ENCODE results near the gene TPCN2. TPM values are rescaled to one million over a fixed set of nuclear protein-coding genes. Genes with fewer than 3 reads are reported as not detected.

Gene TPCN2
- total and polyA plus RNA-seq, 2 of the 8 experiments (the other 6 are each of a cell fraction or from before 2014, with no cell fraction given) = 9.7 to 18.6 TPM

DNA sequence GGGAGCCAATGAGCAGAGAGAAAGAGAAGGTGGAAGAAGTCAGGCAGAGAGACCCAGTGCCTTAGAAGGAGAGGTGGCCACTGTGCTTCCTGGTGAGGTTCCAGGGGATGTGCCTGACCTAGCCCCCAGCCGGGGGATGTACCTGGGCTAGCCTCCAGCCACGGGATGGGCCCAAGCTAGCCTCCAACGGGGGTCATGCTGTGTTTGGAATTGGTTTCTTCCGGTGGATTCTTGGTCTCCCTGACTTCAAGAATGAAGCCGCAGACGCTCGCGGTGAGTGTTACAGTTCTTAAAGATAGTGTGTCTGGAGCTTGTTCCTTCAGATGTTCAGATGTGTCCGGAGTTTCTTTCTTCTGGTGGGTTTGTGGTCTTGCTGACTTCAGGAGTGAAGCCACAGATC is 100.1 kb downstream of the TPCN2 start:
- Histone ChIP-seq H4K8ac (ENCODE audit: extremely low read depth, insufficient read depth, low read length) (no peak overlapping the region; the same call in 1 of the 2 replicates), H3K4me2 (ENCODE audit: insufficient read depth in 1 of 2, low read depth in 2 of 2, low read length in 2 of 2) (no peak overlapping the region), H3K23me2 (ENCODE audit: low read depth, low read length) (no peaks in the 10 kb centered on the region), H3K4me1 (replicated peaks in 1 of 4; ENCODE audit: control insufficient read depth in 3 of 4, insufficient read depth in 4 of 4, low read length in 3 of 4) (peaks cover 0 to 10% (median 5%) of the 10 kb centered on the region in 4 experiments), H3K36me3 (ENCODE audit: control insufficient read depth in 2 of 4, insufficient read depth in 4 of 4, low read length in 3 of 4) (no peaks in the 10 kb centered on the region), H2BK120ac (replicated peaks; ENCODE audit: low read depth, low read length) (no peak overlapping the region), H3K27ac (ENCODE audit: low read depth, low read length) (no peak overlapping the region), H3K79me1 (ENCODE audit: low read depth, low read length) (no peaks in the 10 kb centered on the region), H4K91ac (replicated peaks; ENCODE audit: insufficient read length, low read length) (no peak overlapping the region), H2AK5ac (ENCODE audit: low read depth, low read length) (no peak overlapping the region), H3K23ac (ENCODE audit: insufficient read length) (no peak overlapping the region), H4K5ac (ENCODE audit: insufficient read length, low read depth, low read length) (no peak overlapping the region), H3K9me3 (ENCODE audit: insufficient read depth in 2 of 2, low read depth in 1 of 2, low read length in 1 of 2) (peaks cover 13 to 16% of the 10 kb centered on the region in 2 experiments; a peak in 3 of 4 replicates), H3K9ac (replicated peaks in 1 of 4; ENCODE audit: extremely low read depth in 1 of 4, low read depth in 3 of 4, low read length in 3 of 4) (no peak overlapping the region), H3K14ac (ENCODE audit: insufficient read length) (no peak overlapping the region), H3K4ac (replicated peaks; ENCODE audit: insufficient read length, low read depth, low read length) (no peak overlapping the region), H2BK15ac (ENCODE audit: low read length) (no peak overlapping the region), H3K79me2 (ENCODE audit: control insufficient read depth in 1 of 2, insufficient read depth in 2 of 2, low read length in 2 of 2) (no peaks in the 10 kb centered on the region), H3K4me3 (ENCODE audit: extremely low read depth in 1 of 4, insufficient read depth in 2 of 4, low read depth in 3 of 4, low read length in 4 of 4) (no peak overlapping the region), H3K27me3 (replicated peaks in 1 of 4; ENCODE audit: control insufficient read depth in 3 of 4, extremely low read depth in 1 of 4, insufficient read depth in 3 of 4, low read length in 3 of 4) (no peaks in the 10 kb centered on the region), H3K18ac (ENCODE audit: extremely low read depth, low read length) (no peak overlapping the region), H3K56ac (replicated peaks; ENCODE audit: insufficient read length, low read depth, low read length) (no peak overlapping the region), H4K20me1 (replicated peaks in 1 of 2; ENCODE audit: control insufficient read depth in 1 of 2, insufficient read depth in 2 of 2, low read length in 2 of 2) (no peaks in the 10 kb centered on the region), H2BK12ac (ENCODE audit: low read depth, low read length) (no peak overlapping the region), H2BK5ac (ENCODE audit: low read depth, low read length) (no peak overlapping the region), H2AFZ (ENCODE audit: low read length) (no peak overlapping the region), H2BK20ac (ENCODE audit: low read length) (no peak overlapping the region)
- DNase-seq (ENCODE audit: low read depth in 1 of 2, low spot score in 2 of 2) = no peak
- CTCF ChIA-PET (ENCODE audit: partially characterized antibody) = interaction anchor here (1.1 to 1.2 kb wide), 2 partner anchors 43 to 137 kb away, joined by 3 to 4 read pairs; no protein-coding TSS in a partner anchor
- POLR2A ChIA-PET (ENCODE audit: partially characterized antibody) = no interaction called here
- no peak for FAIRE-seq
- WGBS, 2 experiments (ENCODE audit: extremely low coverage in 1 of 2, insufficient coverage in 1 of 2, insufficient read length in 1 of 2, insufficient replicate concordance in 2 of 2, low coverage in 1 of 2, low lambda C conversion rate in 2 of 2, missing lambda C conversion rate in 1 of 2) = 94% methylated on average over 8 of the region's 9 CpGs; no CpG with 5 or more reads in 1 of the 2 experiments
- TF ChIP-seq FOSL1 (IDR thresholded peaks at IDR 0.05; ENCODE audit: insufficient read depth, low read depth, low read length) = no peak
- no peak for TF ChIP-seq CREB1 (IDR thresholded peaks at IDR 0.05)
- TF ChIP-seq TAF1 (IDR thresholded peaks at IDR 0.05; ENCODE audit: low read depth, low read length) = no peak
- no peak for TF ChIP-seq BRCA1 (IDR thresholded peaks at IDR 0.05; ENCODE audit: low read depth, low read length)
- TF ChIP-seq RXRA (IDR thresholded peaks at IDR 0.05; ENCODE audit: insufficient read depth, low read depth, low read length) = no peak
- no peak for TF ChIP-seq POU5F1 (IDR thresholded peaks at IDR 0.05; ENCODE audit: low read depth, low read length)
- no peak for TF ChIP-seq EZH2 (IDR thresholded peaks at IDR 0.05; ENCODE audit: low read depth, low read length, severe bottlenecking)
- no peak for TF ChIP-seq RFX5 (IDR thresholded peaks at IDR 0.05; ENCODE audit: borderline replicate concordance, low read depth, low read length)
- TF ChIP-seq TBP (IDR thresholded peaks at IDR 0.05; ENCODE audit: low read depth, low read length) = no peak
- no peak for TF ChIP-seq TEAD4 (IDR thresholded peaks at IDR 0.05; ENCODE audit: low read depth, low read length)
- no peak for TF ChIP-seq ASH2L (IDR thresholded peaks at IDR 0.05; ENCODE audit: low read length)
- TF ChIP-seq, protein P1, sequence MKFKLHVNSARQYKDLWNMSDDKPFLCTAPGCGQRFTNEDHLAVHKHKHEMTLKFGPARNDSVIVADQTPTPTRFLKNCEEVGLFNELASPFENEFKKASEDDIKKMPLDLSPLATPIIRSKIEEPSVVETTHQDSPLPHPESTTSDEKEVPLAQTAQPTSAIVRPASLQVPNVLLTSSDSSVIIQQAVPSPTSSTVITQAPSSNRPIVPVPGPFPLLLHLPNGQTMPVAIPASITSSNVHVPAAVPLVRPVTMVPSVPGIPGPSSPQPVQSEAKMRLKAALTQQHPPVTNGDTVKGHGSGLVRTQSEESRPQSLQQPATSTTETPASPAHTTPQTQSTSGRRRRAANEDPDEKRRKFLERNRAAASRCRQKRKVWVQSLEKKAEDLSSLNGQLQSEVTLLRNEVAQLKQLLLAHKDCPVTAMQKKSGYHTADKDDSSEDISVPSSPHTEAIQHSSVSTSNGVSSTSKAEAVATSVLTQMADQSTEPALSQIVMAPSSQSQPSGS (IDR thresholded peaks at IDR 0.05; ENCODE audit: low read length) = no peak
- TF ChIP-seq HDAC2 (IDR thresholded peaks at IDR 0.05; ENCODE audit: borderline replicate concordance in 1 of 2, low read depth in 2 of 2, low read length in 2 of 2) = no peak
